Measurements from ENCODE around the gene STK24.

- TF ChIP-seq, protein P1, sequence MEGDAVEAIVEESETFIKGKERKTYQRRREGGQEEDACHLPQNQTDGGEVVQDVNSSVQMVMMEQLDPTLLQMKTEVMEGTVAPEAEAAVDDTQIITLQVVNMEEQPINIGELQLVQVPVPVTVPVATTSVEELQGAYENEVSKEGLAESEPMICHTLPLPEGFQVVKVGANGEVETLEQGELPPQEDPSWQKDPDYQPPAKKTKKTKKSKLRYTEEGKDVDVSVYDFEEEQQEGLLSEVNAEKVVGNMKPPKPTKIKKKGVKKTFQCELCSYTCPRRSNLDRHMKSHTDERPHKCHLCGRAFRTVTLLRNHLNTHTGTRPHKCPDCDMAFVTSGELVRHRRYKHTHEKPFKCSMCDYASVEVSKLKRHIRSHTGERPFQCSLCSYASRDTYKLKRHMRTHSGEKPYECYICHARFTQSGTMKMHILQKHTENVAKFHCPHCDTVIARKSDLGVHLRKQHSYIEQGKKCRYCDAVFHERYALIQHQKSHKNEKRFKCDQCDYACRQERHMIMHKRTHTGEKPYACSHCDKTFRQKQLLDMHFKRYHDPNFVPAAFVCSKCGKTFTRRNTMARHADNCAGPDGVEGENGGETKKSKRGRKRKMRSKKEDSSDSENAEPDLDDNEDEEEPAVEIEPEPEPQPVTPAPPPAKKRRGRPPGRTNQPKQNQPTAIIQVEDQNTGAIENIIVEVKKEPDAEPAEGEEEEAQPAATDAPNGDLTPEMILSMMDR (IDR thresholded peaks at IDR 0.05), result no peak
- TF ChIP-seq POLR2A (IDR thresholded peaks at IDR 0.05) (no peak), POLR2AphosphoS5 (IDR thresholded peaks at IDR 0.05) (no peak), EP300 (IDR thresholded peaks at IDR 0.05) (no peak)
Observed at GRCh38 chr13:98530217-98530616, 46.7 kb downstream of the STK24 start.

Data from upper lobe of left lung (tissue), 4 donors.